Peyer's patch (tissue), 4 donors: ENCODE measurements around the gene NEU2.
"Not testable (repeated sequence)": the region's sequence is repeated elsewhere in the genome, so short reads cannot be mapped to it uniquely, and the experiment has no call there.

Experiments used
- CTCF ChIP-seq, 6 experiments: fragments of 450-650 bp in 4 of 6; fragments of 200-600 bp in 2 of 6; sonication (generic) in 1 of 6; IDR thresholded peaks; one replicate each; pipeline ENCODE4 v1.5.1; 2017 to 2019; ENCODE audit warnings: antibody characterized with exemption in 6 of 6, mild to moderate bottlenecking in 3 of 6, moderate library complexity in 1 of 6
- POLR2A ChIP-seq, 2 donors: fragments of 450-650 bp; IDR thresholded peaks; one replicate each; pipeline ENCODE4 v1.5.1; 2017; ENCODE audit warnings: antibody characterized with exemption in 2 of 2, mild to moderate bottlenecking in 2 of 2, moderate library complexity in 2 of 2

GRCh38 chr2:233065200-233065589 lies 32.7 kb downstream of the NEU2 start:
- not testable (repeated sequence) for TF ChIP-seq CTCF, POLR2A (IDR thresholded peaks at IDR 0.05)
